ENCODE measurements around the gene CELF3. TPM values are rescaled to one million over a fixed set of nuclear protein-coding genes. Genes with fewer than 3 reads are reported as not detected.
A peak's percentile ranks its signal among the peaks of the same experiment; 100 is the strongest.

CELF3 gene
- polyA plus RNA-seq, 10 donors: 0.09 to 0.98 (median 0.54) TPM

DNA sequence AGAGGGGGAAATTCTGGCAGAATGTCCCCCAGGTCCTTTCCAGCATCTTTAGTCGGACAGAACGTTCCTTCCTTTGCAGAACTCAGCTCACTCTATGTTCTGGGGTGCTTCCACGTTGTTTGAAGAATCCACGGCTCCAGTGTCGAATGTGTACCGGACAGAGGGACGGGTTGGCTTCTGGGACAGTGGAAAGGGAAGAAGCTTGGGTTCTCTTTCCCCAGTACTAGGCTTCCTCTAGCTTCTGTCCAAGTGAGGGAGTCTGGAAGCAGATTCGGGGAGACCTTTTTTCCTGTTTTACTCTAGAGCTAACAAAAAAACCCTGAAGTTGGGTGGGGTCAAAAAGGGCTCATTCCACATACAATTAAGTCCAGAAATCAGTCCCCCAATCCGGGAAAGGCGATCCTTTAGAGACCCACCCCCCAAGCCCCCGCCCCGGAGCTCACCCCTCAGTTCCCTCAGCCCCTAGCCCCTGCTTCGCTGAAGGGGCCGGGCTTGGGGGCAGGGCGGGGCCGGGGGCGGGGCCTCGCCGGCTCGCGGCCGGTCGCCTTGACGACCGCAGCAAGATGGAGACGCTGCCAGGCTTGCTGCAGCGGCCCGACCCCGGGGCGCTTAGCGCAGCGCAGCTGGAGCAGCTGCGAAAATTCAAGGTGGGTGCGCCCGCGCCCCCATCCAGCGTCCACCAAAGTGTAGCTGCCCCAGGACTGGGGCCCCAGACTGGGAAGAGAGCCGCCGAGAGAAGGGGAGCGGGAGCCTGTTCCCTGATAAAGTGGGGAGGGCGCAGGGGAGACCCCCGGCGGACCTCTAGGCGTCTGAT, 4.6 kb upstream of the CELF3 start, which contains the start of gene RIIAD1:
Gene RIIAD1, plus strand, starts transcription at position 549 of the 814 bp plus-strand sequence. Its CDS starts 15 bp downstream, at position 564.
- DNase-seq: peak; percentile 13 to 54 (median 45)

DNA sequence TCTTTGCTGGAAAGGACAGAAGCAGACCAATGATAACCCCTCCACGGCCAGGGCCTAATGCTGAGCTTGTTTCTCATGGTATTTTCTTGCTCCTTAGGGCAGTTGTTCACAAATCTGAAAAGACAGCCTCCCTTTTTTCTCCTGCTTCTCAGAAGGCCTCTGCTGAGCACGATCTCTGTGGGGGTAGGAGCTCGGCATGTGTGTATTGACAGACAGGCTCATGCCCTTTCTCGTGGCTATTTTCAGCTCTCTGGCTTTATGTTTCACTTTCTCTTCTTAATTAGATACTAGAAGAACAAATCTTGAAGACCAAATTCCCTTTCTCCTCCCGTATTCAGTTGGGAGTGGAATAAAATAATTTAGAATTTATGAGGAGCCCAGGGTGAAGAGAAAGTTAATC, 4.0 kb upstream of the CELF3 start:
- DNase-seq: no peak

DNA sequence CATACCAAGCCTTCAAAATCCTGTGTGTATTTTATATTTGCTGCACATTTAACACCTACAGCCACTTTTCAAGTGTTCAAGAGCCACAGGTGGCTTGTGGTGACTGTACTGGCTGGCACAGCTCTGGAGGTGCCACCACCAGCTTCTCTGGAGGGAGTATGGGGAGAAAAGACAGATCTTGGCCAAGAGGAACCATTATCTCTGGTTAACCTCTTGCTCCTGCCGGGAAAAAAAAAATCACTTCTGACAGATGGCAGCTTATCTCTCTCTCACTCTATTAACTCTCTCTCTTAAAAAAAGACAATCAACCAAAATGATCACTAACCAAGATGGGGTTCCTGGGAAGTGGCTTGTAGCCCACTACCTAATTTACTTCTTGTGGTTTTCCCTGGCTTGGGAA, 3.5 kb upstream of the CELF3 start:
- no peak for DNase-seq

DNA sequence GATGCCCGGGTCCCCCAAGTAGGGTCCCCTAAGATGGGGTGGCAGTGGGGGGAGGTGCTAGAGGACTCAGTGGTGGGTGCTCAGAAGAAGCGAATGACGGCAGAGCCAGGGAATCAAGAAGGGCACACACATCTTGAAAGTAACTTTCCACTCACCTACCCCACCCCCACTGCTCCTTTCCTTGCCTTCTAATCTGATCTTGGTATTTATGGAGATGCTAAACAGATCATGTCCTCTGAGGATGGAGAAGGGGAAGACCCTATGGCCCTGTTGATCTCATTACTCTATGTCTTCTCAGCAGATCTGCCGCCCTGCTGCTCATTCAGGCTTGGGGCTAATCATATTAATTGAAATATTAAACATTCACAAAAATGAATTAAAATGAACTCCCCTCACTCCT, 2.1 kb upstream of the CELF3 start:
- DNase-seq: no peak

DNA sequence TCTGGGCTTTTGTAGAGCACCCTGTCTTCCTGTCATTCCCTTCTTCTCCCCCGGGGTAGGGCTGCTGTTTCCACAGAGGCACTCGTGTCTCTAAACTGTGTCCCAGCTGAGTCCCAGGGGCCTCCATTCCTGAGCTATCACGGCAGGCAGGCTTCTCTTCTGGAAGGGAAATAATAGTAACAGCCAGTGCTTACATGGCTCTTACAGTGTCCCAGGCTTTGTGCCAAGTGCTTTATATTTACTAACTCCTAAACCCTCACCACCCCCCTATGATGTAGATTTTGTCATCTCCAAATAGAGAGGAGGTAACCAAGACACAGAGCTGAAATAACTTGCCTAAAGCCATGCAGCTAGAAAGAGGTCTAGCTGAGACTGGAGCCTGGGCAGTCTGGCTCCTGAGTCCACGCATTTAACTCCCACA, 1.4 kb upstream of the CELF3 start:
- no peak for DNase-seq

DNA sequence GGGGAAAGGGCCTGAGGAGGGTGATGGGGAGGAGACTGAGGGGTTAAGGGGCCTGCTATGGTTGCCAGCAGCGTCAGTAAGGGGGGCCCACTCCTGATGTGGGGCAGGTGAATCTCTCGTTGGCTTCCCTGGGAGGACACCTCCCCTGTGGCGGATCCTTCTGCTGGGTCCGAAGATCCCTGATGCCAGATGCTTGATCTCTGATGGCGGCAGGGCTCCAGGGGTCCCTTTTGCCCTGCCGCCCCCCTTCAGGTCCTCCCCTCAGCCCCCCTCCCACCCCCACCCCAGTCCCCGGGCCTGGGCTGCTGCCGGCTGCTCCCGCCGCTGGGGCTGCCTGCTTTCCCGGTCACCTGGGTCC, 219 bp downstream of the CELF3 start:
- no peak for DNase-seq

DNA sequence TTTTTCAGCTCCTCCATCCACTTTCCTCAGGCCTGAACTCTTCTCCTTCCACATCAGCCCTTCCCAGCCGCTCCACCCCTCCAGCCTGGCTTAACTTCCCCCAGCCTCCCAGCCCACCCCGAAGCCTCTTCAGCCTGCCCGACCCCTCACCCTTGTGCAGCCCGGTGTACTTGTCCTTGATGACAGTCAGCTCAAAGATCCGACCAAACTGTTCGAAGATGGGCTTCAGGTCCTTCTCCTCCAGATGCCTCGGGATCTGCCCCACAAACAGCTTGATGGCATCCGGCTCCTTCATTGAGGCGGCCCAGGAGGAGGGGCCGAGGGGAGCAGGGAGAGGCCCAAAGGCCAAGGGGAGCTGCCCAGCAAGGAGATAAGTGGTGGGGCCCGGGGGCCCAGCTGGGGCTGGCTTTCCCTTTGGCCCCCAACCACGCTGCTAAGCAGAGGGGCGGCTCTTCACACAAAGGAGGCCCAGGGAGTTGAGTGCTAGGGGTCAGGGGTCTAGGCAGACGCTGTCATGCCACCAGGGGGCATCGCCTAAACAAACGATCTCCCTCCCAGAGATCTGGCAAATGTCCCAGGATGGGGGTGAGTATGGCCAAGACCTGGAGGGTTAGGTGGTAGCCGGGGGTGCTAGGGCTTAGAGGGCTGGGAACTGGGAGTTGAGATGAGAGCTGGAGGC, 738 bp downstream of the CELF3 start:
- no peak for DNase-seq

DNA sequence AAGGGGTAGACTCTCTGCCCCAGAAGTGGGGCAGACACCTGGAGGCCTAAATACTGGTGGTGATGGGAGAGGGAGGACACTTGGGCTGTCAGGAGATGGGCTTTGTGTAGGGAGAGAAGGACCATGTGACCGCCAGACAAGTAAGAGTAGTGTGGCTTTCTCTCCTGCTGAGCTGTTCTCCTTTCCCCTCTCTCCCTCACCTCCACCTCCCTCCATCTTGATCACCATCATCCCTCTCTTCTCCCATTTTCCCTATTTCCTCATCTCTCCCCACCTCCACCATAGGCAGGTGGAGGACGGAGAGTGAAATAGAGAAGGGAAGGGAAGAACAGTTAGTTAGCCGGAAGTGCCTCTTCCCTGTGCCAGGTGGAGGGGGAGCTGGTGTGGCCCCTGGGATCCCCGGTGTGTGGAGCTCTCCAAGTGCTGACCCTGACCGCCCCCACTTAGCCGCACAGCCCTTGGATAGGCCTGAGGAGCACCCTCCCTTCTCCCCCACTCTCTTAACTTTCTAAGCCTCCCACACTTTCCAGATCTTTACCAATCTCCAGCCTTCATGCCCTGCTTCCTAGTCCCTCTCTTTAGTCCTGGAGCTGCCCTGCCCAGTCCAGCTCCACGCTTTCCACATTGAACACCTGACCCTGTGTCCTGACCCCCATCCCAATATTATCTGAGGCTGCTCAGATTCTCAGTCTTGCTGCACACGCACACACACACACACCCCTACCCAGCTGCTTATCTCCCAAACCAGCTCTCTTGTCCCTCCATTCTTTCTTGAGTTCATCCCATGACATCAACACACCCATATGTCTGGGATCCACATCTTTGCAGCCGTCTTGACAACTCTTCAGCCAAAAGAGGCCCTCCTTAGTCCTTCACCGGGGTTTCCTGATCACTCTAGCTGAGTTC, 1.5 kb downstream of the CELF3 start:
- DNase-seq: no peak

DNA sequence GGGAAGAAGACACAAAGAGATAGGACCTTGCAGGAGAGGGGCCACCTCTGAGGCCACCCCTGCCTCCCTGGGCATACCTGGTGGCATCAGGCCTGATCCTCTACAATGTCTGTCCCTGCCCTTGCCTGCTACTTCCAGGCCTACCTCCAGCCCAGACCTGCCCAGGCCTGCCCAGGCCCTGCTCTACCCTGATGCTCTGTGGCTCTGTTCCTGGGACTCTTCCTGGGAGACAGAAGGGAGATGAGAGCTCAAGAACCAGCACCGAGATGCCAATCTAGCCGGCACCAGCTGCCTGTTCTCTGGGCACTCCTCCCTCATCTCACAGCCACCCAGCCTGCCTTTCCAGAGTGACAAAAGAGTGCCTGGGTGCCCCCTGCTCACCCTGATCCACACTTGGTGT, 2.7 kb downstream of the CELF3 start:
- no peak for DNase-seq

DNA sequence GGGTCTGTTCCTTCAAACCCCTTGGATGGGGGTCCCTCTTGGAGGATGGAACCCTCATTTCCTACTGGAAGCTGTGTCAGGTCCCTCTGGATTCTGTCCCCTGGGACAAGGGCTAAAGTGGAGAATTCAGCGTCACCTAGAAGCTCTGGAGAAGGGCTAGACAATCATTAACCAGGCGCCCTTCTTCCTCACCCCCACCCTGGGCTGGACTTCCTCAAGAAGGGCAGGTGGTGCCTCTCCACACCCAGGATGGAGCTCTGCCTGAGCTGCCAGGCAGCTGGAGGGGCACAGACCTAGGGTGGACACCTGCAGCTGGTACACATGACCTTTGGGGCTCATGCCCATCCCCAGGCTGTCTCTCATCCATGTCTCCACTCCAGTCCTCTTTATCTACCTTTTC, 3.6 kb downstream of the CELF3 start:
- no peak for DNase-seq

DNA sequence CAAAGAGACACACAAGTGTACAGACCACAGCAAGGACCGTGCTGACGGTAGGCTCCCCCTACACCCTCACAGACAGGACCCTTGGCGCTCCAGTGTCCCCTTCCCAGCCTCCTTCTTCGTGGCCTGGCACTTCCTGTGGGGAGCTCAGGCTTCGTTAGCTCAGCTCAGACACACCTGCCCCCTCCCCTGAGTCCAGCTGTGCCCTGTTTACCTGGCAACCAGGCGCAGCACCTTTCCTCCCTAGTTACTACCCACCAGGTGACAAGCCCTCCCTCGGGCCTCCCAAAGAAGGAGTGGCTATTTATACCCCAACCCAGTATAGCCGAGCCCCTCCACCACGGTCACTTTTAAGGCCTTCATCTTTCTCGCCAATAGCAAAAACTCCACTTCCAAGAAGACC, 4.7 kb downstream of the CELF3 start:
- no peak for DNase-seq

DNA sequence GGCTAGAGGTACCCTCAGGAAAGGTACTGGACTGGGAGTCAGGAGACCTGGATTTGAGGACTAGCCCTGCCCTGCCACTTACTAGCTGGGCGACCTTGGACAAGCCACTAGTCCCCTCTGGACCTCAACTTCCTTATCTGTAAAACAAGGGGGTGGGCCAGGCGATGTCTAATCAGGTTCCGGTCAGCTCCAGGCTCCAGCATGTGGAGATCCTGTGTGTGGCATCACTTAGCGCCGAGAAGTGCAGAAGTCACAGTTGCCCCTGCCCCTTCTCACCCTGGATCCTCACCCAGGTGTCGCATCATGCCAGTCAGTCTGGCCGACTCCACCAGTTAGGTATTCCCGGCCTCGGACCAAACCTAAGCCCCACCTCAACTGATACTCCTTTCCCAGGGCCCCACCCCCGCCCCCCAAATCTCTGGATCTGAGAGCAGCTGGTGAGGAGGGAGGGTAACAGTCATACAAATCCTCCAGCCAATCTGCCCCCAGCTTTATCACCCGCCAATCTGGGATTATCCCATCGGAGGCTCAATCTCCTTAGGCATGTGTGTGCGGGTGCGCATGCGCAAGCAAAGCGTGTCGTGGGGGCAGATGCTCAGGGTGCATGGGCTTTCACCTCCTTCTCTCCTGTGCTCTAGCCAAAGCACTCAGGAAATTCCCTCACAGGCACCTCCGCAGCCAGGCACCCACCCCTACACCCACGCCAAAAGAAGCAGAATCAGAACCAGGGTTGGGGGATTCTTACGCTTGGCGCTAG, 5.4 kb downstream of the CELF3 start:
- DNase-seq: no peak

DNA sequence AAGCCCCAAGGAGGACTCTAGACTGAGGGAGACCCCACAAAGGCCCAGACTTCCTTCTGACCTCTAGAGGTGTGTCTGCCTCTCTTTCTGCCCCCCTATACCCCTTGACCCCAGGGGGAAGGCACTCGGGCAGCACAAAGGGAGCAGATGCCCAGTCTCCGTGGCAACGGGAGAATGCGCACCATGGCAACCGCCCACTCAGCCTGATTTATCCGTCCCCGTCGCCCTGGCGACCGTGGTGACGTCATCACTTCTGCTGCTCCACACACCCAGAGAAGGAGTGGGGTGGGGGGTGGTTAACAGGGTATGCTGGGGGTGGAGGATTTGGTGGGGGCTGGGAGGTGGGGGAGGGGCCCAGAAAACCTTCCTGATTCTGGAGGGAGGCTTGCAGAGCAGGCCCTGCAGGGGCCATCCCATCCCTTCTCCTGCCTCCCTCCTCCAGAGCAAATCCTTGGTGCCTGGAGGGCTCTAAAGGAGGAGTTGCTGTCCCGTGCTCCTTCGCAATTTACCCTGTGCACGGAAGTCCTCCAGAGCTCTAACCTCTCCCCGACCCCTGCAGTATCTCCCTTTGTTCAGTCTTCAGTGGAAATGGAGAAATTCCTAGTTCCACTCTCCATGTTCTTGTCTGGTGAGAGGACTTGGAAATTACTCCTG, 6.3 kb downstream of the CELF3 start:
- no peak for DNase-seq

DNA sequence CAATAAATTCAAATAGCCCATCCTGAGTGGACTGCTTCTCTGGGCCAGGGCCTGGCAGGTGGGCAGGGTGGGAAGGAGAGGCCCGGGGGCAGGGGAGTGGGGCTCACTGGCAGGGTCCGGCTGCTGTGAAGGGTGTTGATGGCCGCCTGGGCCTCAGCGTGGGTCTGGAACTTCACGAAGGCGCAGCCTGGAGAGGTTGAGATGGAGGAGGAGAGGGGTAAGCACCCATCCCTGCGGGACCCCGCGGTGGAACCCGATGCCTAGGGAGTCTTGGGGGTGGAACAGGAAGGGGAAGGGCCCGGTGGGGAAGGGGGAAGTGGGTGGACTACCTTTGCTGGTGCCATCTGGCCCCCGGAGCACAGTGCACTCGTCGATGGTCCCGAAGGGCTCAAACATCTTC, 7.7 kb downstream of the CELF3 start:
- no peak for DNase-seq

DNA sequence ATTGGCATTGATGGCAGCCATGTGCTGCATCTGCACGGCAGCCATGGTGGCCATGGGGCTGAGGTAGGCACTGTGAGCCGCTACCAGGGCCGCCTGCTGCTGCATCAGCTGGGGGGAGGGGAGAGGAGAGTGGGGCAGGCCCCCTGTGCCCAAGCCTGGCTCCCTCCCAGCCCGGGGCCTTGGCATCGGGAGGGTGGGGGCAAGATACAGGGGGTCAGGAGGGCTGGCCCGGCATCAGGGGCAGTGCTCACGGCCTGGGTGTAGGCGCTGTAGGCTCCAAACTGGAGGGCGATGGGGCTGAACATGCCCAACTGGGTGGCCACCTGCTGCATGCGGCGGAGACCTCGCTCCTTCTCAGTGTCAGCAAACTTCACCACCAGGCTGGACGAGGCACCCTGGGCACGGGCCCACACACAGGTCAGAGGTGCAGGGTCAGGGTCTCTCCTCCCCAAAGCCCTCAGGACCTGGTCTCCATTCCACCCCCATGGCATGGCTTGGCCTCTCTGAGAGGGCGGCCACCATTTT, 9.0 kb downstream of the CELF3 start:
- DNase-seq: no peak

DNA sequence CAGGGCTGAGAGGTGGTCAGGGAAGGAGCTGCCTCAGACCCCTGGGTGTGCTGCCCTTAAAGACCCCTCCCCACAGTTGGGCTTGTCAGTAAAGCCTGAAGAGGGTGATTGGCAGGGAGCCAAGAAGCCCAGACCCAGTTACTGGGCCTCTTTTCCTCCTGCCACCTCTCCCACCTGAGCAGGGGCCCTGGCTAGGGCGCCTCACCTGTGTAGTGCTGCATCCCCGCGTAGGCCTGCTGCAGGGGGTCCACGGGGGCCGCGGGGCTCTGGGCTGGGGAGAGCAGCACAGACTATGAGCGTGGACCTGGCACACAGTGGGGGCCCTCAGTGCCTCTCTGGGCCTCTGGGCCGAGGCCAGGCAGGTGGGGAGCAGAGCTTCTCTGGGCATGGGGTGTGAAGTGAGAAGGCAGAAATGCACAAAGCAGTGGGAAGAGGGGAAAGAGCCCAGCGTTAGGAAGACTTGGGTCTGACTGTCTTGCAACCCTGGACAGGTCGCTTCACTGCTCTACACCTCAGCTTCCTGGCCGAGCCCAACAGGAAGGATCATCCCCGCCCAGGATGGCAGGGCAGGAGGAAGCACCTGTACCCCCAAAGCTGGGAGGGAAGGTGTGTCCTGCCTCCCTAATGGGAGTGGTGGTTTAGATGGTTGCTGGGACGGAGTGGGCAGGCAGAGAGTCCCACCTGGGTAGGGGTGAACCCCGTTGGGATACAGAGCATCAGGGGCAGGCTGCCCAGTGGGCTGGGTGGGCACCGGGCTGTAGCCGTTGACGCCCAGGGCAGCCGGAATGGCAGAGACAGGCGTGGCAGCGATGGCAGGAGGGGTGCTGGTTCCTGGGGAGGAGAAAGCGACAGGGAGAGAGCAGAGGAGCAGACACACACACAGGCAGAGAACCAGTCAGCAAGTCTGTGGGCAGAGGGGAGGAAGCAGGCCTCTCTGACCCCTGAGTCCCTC, 9.9 kb downstream of the CELF3 start:
- DNase-seq: no peak

DNA sequence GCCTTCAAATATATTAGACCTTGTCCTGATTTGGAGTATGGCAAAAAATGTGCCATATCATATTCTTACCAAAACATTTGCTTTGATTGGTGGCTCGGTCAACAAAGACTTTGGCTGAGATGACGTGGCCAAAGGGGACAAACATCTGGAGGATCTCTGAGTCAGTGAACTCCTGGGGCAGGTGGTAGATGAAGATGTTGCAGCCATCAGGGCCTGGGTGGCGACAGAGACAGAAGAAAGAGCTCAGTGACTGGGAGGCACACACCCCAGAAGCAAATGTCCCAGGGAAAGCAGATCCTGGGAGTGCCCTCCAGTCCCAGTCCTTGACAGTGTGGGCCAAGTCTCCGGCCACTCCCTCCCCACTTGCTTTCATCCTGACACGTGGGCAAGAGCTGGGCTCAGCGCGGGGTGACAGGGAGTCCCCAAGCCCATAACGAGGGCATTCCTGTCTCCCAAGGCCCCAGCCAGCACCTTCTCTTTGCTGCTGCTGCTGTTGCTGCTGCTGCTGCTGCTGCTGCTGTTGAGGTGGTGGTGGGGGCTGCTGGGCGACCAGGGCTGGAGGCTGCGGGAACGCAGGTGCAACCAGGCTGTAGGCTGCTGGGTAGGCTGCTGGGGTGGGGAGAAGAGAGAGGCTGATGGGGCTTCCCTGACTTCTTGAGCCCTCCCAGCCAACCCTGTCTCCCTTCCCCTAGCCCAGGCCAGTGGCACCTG, 10.7 kb downstream of the CELF3 start:
- DNase-seq: no peak

DNA sequence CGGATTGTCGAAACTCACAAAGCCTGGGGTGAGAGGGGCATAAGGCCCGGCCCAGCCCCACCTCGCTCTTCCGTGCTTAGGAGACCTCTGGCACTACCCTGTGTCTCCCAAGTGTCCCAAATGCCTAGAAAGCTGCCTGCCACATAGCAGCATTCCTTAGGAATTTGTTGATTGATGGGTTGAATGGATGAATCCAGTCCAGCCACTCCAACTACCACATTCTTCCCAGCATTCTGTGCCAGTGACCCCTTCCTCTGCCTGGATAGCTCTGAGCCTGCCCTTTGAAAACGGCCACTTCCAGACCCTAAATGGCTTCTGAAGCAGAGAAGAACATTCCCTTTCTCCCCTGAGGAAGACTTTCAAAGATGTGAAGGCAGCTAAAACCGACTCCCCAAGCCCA, 11.5 kb downstream of the CELF3 start:
- no peak for DNase-seq

DNA sequence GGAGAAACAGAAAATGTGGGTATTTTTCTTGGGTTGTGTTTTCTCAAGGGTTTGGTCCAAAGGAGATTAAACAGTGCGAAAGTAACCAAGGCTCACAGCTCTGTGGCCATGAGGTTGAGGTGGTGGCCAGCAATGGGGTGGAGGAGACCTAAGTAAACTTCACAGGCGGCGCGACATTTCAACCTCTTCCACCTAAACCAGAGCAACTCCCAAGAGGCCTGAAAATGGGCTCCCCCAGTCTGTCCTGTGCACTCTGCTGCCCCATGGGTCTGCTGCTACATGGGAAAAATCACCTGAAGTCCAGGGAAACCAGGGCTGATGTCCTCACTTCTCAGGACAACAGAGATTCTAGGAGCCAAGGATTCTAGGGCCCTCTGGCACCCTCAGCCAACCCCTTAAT, 12.4 kb downstream of the CELF3 start:
- DNase-seq: no peak
